Measurements from ENCODE around the gene ZFR.
A peak's percentile ranks its signal among the peaks of the same experiment; 100 is the strongest.

Gene ZFR

GRCh38 chr5:32444431-32445286 lies at the start of gene ZFR:
TSS of gene ZFR (minus strand) at chr5:32444740. CDS start at chr5:32444658, 82 bp downstream.
- peak; percentile 85 for DNase-seq (ENCODE audit: low read depth, low spot score)

DNA sequence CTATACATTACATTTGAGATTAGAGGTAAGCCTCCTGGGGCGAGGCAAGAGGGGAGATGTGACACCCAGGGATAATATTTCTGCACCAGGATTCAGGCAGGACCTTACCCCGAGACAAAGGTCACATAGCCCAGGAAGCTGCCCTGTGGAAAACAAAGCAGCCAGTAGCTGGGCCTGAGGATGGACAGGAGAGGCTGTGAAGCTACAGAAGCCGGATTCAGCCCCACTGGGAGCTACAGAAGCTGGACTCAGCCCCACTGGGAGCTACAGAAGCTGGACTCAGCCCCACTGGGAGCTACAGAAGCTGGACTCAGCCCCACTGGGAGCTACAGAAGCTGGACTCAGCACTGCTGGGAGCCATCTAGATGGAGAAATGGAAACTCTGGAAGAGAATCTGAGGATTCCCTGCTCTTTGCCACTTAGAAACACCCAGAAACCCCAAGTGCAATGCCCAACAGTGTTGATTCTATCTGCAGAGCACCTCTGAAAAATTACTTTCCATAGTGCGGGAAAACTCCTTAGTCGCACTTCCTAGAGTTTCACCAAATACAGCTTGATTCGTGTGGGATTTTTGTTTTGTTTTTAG lies 46.5 kb upstream of the ZFR start:
- DNase-seq (ENCODE audit: low read depth, low spot score): no peak

- DNase-seq (ENCODE audit: low read depth, low spot score): peak; percentile 59
Observed at GRCh38 chr5:32489791-32490562, 45.4 kb upstream of the ZFR start.

GRCh38 chr5:32487424-32487823 lies 42.9 kb upstream of the ZFR start:
- DNase-seq (ENCODE audit: low read depth, low spot score): no peak

DNA sequence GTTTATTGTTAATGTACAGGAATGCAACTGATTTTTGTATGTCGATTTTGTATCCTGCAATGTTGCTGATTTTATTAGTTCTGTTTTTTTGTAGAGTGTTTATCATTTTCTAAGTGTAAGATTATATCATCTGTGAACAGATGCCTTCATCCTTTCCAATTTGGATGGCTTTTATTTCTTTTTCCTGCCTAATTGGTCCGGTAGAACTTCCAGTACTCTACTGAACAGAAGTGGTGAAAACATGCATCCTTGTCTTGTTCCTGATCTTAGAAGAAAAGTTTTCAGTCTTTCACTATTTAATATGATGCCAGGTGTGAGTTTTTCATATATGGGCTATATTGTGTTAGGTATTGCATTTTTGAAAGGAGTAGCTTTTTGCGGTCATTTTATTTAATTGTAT lies 42.5 kb upstream of the ZFR start:
- no peak for DNase-seq (ENCODE audit: low read depth, low spot score)

DNA sequence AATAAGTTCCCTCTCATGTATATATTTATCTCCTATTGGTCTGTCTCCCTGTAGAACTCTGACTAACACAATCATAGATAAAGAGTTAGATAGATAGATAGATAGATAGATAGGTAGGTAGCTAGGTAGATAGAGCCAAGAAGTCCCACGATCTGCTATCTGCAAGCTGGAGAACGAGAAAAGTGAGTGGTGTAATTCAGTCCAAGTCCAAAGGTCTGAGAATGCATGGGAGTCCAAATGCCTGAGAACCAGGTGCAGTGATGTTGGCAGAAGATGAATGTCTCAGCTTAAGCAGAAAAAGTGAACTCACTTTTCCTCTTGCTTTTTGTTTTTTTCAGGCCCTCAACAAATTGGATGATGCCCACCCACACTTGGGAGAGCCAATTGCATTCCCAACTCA lies 37.7 kb upstream of the ZFR start:
- no peak for DNase-seq (ENCODE audit: low read depth, low spot score)

GRCh38 chr5:32479096-32479495 lies 34.6 kb upstream of the ZFR start:
- no peak for DNase-seq (ENCODE audit: low read depth, low spot score)

DNA sequence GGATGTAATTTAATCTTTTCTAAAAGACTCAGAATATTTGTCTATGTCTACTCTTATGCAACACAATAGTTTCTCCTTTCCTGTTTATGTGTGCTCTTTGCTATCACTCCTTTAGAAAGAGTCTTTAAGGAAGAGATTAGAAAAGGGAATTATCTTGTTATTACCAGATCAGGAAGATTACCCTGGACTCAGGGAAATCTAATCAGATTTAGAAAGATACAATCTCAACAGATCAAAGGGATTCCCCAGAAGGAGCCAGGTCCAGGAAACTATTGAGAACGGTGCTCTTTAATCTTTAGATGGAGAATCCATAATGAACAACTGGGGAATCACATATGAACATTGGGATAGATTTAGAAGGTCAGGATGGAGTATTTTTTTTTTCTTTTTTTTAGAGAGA lies 32.4 kb upstream of the ZFR start:
- no peak for DNase-seq (ENCODE audit: low read depth, low spot score)

DNA sequence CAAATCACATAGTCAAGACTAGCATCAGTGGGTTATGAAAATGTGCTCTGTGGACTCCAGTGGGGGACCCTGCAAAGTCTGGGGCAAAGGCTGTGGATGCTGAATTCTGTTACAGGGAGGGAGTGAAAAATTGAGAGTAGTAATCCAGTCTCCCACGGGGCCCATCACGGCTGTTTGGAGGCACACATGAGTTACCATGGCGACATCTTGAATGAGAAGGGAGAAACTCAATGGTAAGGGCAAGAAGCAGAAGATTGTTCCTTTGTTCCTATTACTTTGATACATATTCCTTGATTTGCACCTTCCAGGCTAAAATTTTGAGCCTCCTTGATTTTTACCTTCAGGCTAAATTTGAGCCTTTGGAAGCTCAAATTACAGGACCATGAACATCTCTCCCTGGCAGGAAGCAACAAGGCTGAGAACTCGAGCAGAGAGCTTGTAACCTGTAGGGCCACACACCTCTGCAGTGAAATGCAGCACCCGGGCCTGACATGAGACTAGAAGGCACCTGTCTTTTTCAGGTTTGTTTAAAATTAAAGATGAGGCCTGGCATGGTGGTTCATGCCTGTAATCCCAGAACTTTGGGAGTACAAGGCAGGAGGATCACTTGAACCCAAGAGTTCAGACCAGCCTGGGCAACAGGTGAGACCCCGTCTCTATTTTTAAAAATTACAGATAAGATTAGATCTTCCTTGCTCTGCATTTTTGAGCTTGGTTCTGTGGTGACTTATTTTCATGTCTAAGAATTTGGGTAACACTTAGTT lies 31.0 kb upstream of the ZFR start:
- no peak for DNase-seq (ENCODE audit: low read depth, low spot score)

GRCh38 chr5:32474209-32474854 lies 29.8 kb upstream of the ZFR start:
- DNase-seq (ENCODE audit: low read depth, low spot score): no peak

DNA sequence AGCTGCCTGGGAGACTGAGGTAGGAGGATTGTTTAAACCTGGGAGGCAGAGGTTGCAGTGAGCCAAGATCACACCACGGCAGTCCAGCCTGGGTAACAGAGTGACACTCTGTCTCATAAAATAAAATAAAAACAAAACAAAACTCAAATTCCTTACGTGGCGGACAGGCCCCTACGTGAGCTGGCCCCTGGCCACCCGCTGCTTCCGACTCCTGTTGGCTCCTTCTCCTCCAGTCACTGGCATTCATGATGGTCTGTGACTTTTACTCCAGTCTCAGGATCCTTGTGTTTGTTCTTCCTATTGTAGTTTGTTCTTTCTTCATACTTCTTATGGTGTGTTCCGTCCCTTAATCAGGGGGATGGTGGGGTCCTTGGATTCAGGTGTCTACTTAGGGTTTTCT lies 28.5 kb upstream of the ZFR start:
- no peak for DNase-seq (ENCODE audit: low read depth, low spot score)

DNA sequence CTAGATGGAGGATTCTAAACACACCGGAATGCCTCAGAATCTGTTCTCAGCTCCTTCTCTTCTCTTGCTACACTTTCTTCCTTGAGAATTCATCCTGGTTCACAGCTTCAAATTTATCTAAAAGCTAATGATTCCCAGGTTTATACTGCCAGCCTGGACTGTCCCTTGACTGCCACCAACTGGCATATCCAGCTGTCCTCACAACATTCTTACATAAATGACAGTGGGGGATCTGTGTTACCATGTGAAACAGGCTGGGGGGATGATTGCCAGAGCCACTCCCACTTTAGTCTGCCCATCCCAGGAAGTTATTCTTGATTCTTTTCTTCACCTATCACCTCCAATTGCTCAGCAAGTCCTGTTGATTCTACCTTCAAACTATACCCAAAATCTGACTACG lies 27.2 kb upstream of the ZFR start:
- no peak for DNase-seq (ENCODE audit: low read depth, low spot score)

DNA sequence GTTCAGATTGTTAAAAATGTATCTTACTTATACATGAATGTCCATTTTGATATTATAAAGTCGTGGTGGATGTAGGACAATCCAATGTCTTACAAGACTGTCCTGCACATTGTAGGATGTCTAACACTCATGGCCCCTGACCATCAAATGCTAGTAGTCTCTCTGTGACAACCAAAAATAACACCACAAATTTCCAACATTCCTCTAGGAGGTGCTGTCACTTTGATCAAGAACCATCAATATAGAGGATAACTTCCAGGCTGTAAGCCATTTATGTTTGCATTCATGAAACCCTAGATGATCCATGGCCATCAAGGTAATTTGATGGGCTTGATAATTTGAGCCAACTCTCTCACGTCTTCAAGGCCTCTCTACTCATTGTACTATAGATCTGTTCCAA lies 20.5 kb upstream of the ZFR start:
- no peak for DNase-seq (ENCODE audit: low read depth, low spot score)

GRCh38 chr5:32462618-32463017 lies 18.1 kb upstream of the ZFR start:
- DNase-seq (ENCODE audit: low read depth, low spot score): no peak

- no peak for DNase-seq (ENCODE audit: low read depth, low spot score)
Observed at GRCh38 chr5:32461441-32462120, 17.0 kb upstream of the ZFR start.

GRCh38 chr5:32460702-32461101 lies 16.2 kb upstream of the ZFR start:
- no peak for DNase-seq (ENCODE audit: low read depth, low spot score)

GRCh38 chr5:32458880-32459495 lies 14.4 kb upstream of the ZFR start:
- no peak for DNase-seq (ENCODE audit: low read depth, low spot score)

GRCh38 chr5:32455311-32455710 lies 10.8 kb upstream of the ZFR start:
- DNase-seq (ENCODE audit: low read depth, low spot score): no peak

DNA sequence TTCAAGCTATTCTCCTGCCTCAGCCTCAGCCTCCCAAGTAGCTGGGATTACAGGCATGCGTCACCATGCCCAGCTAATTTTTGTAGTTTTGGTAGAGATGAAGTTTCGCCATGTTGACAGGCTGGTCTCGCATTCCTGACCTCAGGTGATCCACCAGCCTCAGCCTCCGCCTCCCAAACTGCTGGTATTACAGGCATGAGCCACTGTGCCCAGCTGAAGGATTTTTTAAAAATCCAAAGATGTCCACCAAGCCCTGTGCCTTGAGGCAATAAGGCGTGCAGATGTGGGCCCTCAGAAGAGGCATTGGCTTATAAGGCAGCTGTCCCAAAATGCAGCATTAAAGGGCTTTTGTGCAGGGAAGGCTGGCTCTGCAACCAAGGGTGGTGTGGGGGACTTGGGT lies 10.3 kb upstream of the ZFR start:
- no peak for DNase-seq (ENCODE audit: low read depth, low spot score)

DNA sequence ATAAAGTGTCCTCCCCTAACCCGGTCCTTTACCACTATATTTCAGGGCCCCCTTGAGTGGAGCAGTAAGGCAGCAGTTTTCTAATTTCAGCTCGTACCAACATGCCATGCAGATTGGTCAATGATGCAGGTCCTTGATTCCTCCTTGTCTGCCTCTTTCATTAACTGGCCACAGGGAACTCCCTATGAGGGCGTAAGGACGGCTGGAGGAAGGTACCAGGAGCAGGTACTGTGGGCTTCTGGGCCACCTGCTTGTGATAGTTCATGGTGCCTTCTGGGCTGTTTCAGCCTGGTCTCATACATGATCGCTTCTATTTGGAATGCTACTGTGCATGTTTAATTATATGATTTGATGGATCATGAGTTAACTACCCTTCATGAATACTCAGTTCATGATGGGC lies 9.4 kb upstream of the ZFR start:
- no peak for DNase-seq (ENCODE audit: low read depth, low spot score)
